H1 (cell line): Measurements from ENCODE around the gene SQOR. TPM values are rescaled to one million over a fixed set of nuclear protein-coding genes. Genes with fewer than 3 reads are reported as not detected.

Source experiments
- CTCF ChIA-PET: fragments of 300-600 bp; sonication (Branson Sonifier 250); formaldehyde crosslinking; loops from one replicate; lab custom pipeline; 2021; ENCODE audit not compliant: partially characterized antibody; lab: Charles Lee
- POLR2A ChIA-PET: fragments of 300-600 bp; sonication (Branson Sonifier 250); formaldehyde crosslinking; loops from one replicate; lab custom pipeline; 2021; ENCODE audit warnings: inconsistent platforms; ENCODE audit not compliant: partially characterized antibody; lab: Charles Lee
- DNase-seq, 2 experiments: peaks; one replicate each; pipeline versions ENCODE4 v3.0.0 to v3.0.0-alpha.2; 2010 to 2022; ENCODE audit warnings: low spot score in 2 of 2, low read depth in 1 of 2, mixed read lengths in 1 of 2
- FAIRE-seq: peaks from 2 replicates; lab custom pipeline; 2011; peaks lifted over from hg19 to GRCh38; lab: Jason Lieb, UNC
- H2AFZ ChIP-seq: 2 replicates; pipeline ENCODE4 v1.8.1; 2012; ENCODE audit warnings: low read length, inconsistent platforms
- H2AK5ac ChIP-seq: 2 replicates; pipeline ENCODE4 v1.6.1; 2013; ENCODE audit warnings: low read depth, low read length
- H2BK120ac ChIP-seq: replicated peaks from 2 replicates; pipeline ENCODE3; 2013; ENCODE audit warnings: low read depth, low read length, inconsistent platforms
- H2BK12ac ChIP-seq: 2 replicates; pipeline ENCODE4 v1.6.1; 2013; ENCODE audit warnings: low read depth, low read length
- H2BK15ac ChIP-seq: 2 replicates; pipeline ENCODE4 v1.6.1; 2013; ENCODE audit warnings: low read length
- H2BK20ac ChIP-seq: 2 replicates; pipeline ENCODE4 v1.6.1; 2013; ENCODE audit warnings: low read length
- H2BK5ac ChIP-seq: 2 replicates; pipeline ENCODE4 v1.6.1; 2013; ENCODE audit warnings: low read depth, low read length
- H3K14ac ChIP-seq: 2 replicates; pipeline ENCODE4 v1.6.1; 2013; ENCODE audit warnings: inconsistent platforms; ENCODE audit not compliant: insufficient read length
- H3K18ac ChIP-seq: 2 replicates; pipeline ENCODE4 v1.6.1; 2013; ENCODE audit warnings: low read length; ENCODE audit errors: extremely low read depth
- H3K23ac ChIP-seq: 2 replicates; pipeline ENCODE4 v1.6.1; 2013; ENCODE audit warnings: inconsistent platforms; ENCODE audit not compliant: insufficient read length
- H3K23me2 ChIP-seq: 2 replicates; pipeline ENCODE4 v1.6.1; 2013; ENCODE audit warnings: low read depth, low read length
- H3K27ac ChIP-seq: 2 replicates; pipeline ENCODE4 v1.6.1; 2011; ENCODE audit warnings: low read depth, low read length, inconsistent platforms
- H3K27me3 ChIP-seq, 4 experiments: replicated peaks in 1 of 4; 1 replicate in 1 of 4; 2 replicates in 3 of 4; pipeline versions ENCODE4 v1.6.1 to v1.8.1; 2011 to 2013; ENCODE audit warnings: low read length in 3 of 4, mild to moderate bottlenecking in 3 of 4, inconsistent platforms in 2 of 4, mixed read lengths in 2 of 4, moderate library complexity in 1 of 4; ENCODE audit not compliant: control insufficient read depth in 3 of 4, insufficient read depth in 3 of 4; ENCODE audit errors: extremely low read depth in 1 of 4
- H3K36me3 ChIP-seq, 4 experiments: 2 replicates each; pipeline versions ENCODE4 v1.6.1 to v1.8.1; 2011 to 2013; ENCODE audit warnings: mild to moderate bottlenecking in 4 of 4, low read length in 3 of 4, moderate library complexity in 2 of 4, control low read depth in 1 of 4, inconsistent platforms in 1 of 4; ENCODE audit not compliant: insufficient read depth in 4 of 4, control insufficient read depth in 2 of 4
- H3K4ac ChIP-seq: replicated peaks from 2 replicates; pipeline ENCODE3; 2013; ENCODE audit warnings: low read length, low read depth, mixed read lengths, inconsistent platforms; ENCODE audit not compliant: insufficient read length
- H3K4me1 ChIP-seq, 4 experiments: replicated peaks in 1 of 4; 1 replicate in 1 of 4; 2 replicates in 3 of 4; pipeline versions ENCODE4 v1.6.1 to v1.8.1; 2011 to 2013; ENCODE audit warnings: low read length in 3 of 4, inconsistent platforms in 2 of 4, mixed read lengths in 1 of 4; ENCODE audit not compliant: insufficient read depth in 4 of 4, control insufficient read depth in 3 of 4
- H3K4me2 ChIP-seq, 2 experiments: 2 replicates each; pipeline versions ENCODE4 v1.6.1 to v1.8.1; 2011 to 2013; ENCODE audit warnings: low read depth in 2 of 2, low read length in 2 of 2, control low read depth in 1 of 2, inconsistent platforms in 1 of 2, mild to moderate bottlenecking in 1 of 2; ENCODE audit not compliant: insufficient read depth in 1 of 2
- H3K4me3 ChIP-seq, 4 experiments: fragments of 200-600, 300-600 bp in 1 of 4; sonication (generic), shearing (Covaris generic), sonication (Bioruptor Twin) in 1 of 4; 2 replicates each; pipeline versions ENCODE4 v1.5.1 to v1.8.1; 2011 to 2016; ENCODE audit warnings: low read length in 4 of 4, low read depth in 3 of 4, control low read depth in 2 of 4, inconsistent platforms in 2 of 4, mild to moderate bottlenecking in 2 of 4, mixed read lengths in 1 of 4, moderate library complexity in 1 of 4; ENCODE audit not compliant: insufficient read depth in 2 of 4; ENCODE audit errors: extremely low read depth in 1 of 4
- H3K56ac ChIP-seq: replicated peaks from 2 replicates; pipeline ENCODE3; 2013; ENCODE audit warnings: low read depth, mild to moderate bottlenecking, mixed read lengths, low read length, inconsistent platforms; ENCODE audit not compliant: insufficient read length
- H3K79me1 ChIP-seq: 2 replicates; pipeline ENCODE4 v1.6.1; 2013; ENCODE audit warnings: low read depth, low read length, control low read depth
- H3K79me2 ChIP-seq, 2 experiments: 2 replicates each; pipeline versions ENCODE4 v1.6.1 to v1.8.1; 2012 to 2013; ENCODE audit warnings: low read length in 2 of 2, mild to moderate bottlenecking in 2 of 2, inconsistent platforms in 1 of 2; ENCODE audit not compliant: insufficient read depth in 2 of 2, control insufficient read depth in 1 of 2
- H3K9ac ChIP-seq, 4 experiments: replicated peaks in 1 of 4; 1 replicate in 1 of 4; 2 replicates in 3 of 4; pipeline versions ENCODE4 v1.6.1 to v1.8.1; 2011 to 2013; ENCODE audit warnings: low read depth in 3 of 4, low read length in 3 of 4, control low read depth in 2 of 4, mild to moderate bottlenecking in 2 of 4, moderate library complexity in 2 of 4, inconsistent platforms in 1 of 4; ENCODE audit errors: extremely low read depth in 1 of 4
- H3K9me3 ChIP-seq, 2 experiments: 2 replicates each; pipeline versions ENCODE4 v1.6.1 to v1.8.1; 2012 to 2013; ENCODE audit warnings: mild to moderate bottlenecking in 2 of 2, moderate library complexity in 2 of 2, control low read depth in 1 of 2, inconsistent platforms in 1 of 2, low read depth in 1 of 2, low read length in 1 of 2, mixed read lengths in 1 of 2; ENCODE audit not compliant: insufficient read depth in 2 of 2
- H4K20me1 ChIP-seq, 2 experiments: replicated peaks in 1 of 2; 2 replicates each; pipeline versions ENCODE3 to v1.8.1; 2011 to 2013; ENCODE audit warnings: inconsistent platforms in 2 of 2, low read length in 2 of 2, mild to moderate bottlenecking in 1 of 2; ENCODE audit not compliant: insufficient read depth in 2 of 2, control insufficient read depth in 1 of 2
- H4K5ac ChIP-seq: 2 replicates; pipeline ENCODE4 v1.6.1; 2013; ENCODE audit warnings: low read length, low read depth, mixed read lengths, inconsistent platforms; ENCODE audit not compliant: insufficient read length
- H4K8ac ChIP-seq: 2 replicates; pipeline ENCODE4 v1.8.0; 2013; ENCODE audit warnings: mild to moderate bottlenecking, moderate library complexity, low read length, inconsistent platforms; ENCODE audit not compliant: insufficient read depth; ENCODE audit errors: extremely low read depth
- H4K91ac ChIP-seq: replicated peaks from 2 replicates; pipeline ENCODE3; 2013; ENCODE audit warnings: low read length, mixed read lengths, inconsistent platforms; ENCODE audit not compliant: insufficient read length
- ASH2L ChIP-seq: fragments of 200-600, 300-600 bp; sonication (generic); IDR thresholded peaks from one replicate; pipeline ENCODE4 v1.7.1; 2017; ENCODE audit warnings: low read length
- CBX8 ChIP-seq: fragments of 300-800, 300-1000 bp; sonication (generic); IDR thresholded peaks from 2 replicates; pipeline ENCODE4 v1.7.1; 2016; ENCODE audit warnings: low read depth, low read length, borderline replicate concordance
- CEBPB ChIP-seq: IDR thresholded peaks from 2 replicates; pipeline ENCODE4 v1.6.1; 2012; ENCODE audit warnings: low read depth, low read length
- CHD1 ChIP-seq: IDR thresholded peaks from 2 replicates; pipeline ENCODE4 v1.6.1; 2012; ENCODE audit warnings: low read depth, low read length, improper control_type of control experiment
- CREB1 ChIP-seq: IDR thresholded peaks from 2 replicates; pipeline ENCODE4 v1.6.1; 2012; ENCODE audit warnings: inconsistent platforms
- CTBP2 ChIP-seq: IDR thresholded peaks from 2 replicates; pipeline ENCODE4 v1.7.0; 2011; ENCODE audit warnings: borderline replicate concordance, mild to moderate bottlenecking, moderate library complexity, mixed read lengths, low read length; ENCODE audit not compliant: insufficient read depth, insufficient read length
- EP300 ChIP-seq, 2 experiments: IDR thresholded peaks; 1 replicate in 1 of 2; 2 replicates in 1 of 2; pipeline ENCODE4 v1.6.1; 2011 to 2012; ENCODE audit warnings: low read depth in 2 of 2, low read length in 2 of 2, mild to moderate bottlenecking in 2 of 2, borderline replicate concordance in 1 of 2, inconsistent platforms in 1 of 2, moderate library complexity in 1 of 2
- JUN ChIP-seq: IDR thresholded peaks from 2 replicates; pipeline ENCODE4 v1.6.1; 2011; ENCODE audit warnings: low read depth, mild to moderate bottlenecking, improper control_type of control experiment, low read length
- KDM4A ChIP-seq: IDR thresholded peaks from one replicate; pipeline ENCODE4 v1.7.1; 2012; ENCODE audit warnings: low read depth, mild to moderate bottlenecking, moderate library complexity, low read length, inconsistent platforms; ENCODE audit not compliant: severe bottlenecking
- KDM5A ChIP-seq: fragments of 200-600 bp; IDR thresholded peaks from 2 replicates; pipeline ENCODE4 v1.7.1; 2012; ENCODE audit warnings: mild to moderate bottlenecking, low read length, inconsistent platforms, mixed read lengths
- NANOG ChIP-seq: IDR thresholded peaks from 2 replicates; pipeline ENCODE4 v1.6.1; 2011; ENCODE audit warnings: low read length, low read depth, mild to moderate bottlenecking, inconsistent platforms; ENCODE audit not compliant: insufficient read depth, poor library complexity, severe bottlenecking
- SIX5 ChIP-seq: IDR thresholded peaks from 2 replicates; pipeline ENCODE4 v1.6.1; 2011; ENCODE audit warnings: mild to moderate bottlenecking, low read depth, low read length
- SUZ12 ChIP-seq: fragments of 200-600 bp; sonication (generic); IDR thresholded peaks from 2 replicates; pipeline ENCODE4 v1.6.1; 2012; ENCODE audit warnings: mild to moderate bottlenecking, inconsistent platforms, low read length, moderate library complexity, mixed read lengths
- TAF7 ChIP-seq: optimal IDR thresholded peaks from 2 replicates; pipeline ENCODE3; 2011; ENCODE audit warnings: low read depth, mild to moderate bottlenecking, inconsistent platforms, low read length, moderate library complexity, borderline replicate concordance
- ZNF274 ChIP-seq: IDR thresholded peaks from 2 replicates; pipeline ENCODE4 v1.7.0; 2012; ENCODE audit warnings: low read length, borderline replicate concordance; ENCODE audit errors: extremely low read depth
- WGBS, 2 experiments: shearing (Covaris generic) in 1 of 2; methylation state at CpG; one replicate each; pipeline versions ENCODE4 v1.1.6 to v1.1.7; 2013 to 2015; ENCODE audit warnings: low lambda C conversion rate in 2 of 2, mixed read lengths in 2 of 2, inconsistent platforms in 1 of 2, low coverage in 1 of 2, missing lambda C conversion rate in 1 of 2; ENCODE audit not compliant: insufficient replicate concordance in 2 of 2, insufficient coverage in 1 of 2, insufficient read length in 1 of 2; ENCODE audit errors: extremely low coverage in 1 of 2, missing lambda C conversion rate in 1 of 2; 5-methylcytosine and 5-hydroxymethylcytosine counted together
- polyA plus RNA-seq, 7 experiments: library from polyadenylated mRNA; depleted of rRNA in 3 of 7; stranded (reverse) in 5 of 7; unstranded in 2 of 7; fragments of >200 nt in 5 of 7; fragments of 200-250 nt in 2 of 7; gene quantifications; 1 replicate in 5 of 7; 2 replicates in 1 of 7; 4 replicates in 1 of 7; pipeline versions ENCODE4 v1.2.1 to v1.2.3, GENCODE V29; 2011 to 2013; ENCODE audit warnings: missing spikeins in 2 of 7, mixed read lengths in 2 of 7
- total RNA-seq: library from RNA; stranded (reverse); fragmentation: NEBNext Ultra II Directional; extraction: Animal tissue kit (Norgen Biotek cat#: 25700); gene quantifications from 2 replicates; pipeline ENCODE4 v1.2.1, GENCODE V29; 2021

Gene SQOR
- total and polyA plus RNA-seq, 2 of the 8 experiments (the other 6 are each of a cell fraction or from before 2014, with no cell fraction given), result 0.20 to 0.22 TPM

DNA sequence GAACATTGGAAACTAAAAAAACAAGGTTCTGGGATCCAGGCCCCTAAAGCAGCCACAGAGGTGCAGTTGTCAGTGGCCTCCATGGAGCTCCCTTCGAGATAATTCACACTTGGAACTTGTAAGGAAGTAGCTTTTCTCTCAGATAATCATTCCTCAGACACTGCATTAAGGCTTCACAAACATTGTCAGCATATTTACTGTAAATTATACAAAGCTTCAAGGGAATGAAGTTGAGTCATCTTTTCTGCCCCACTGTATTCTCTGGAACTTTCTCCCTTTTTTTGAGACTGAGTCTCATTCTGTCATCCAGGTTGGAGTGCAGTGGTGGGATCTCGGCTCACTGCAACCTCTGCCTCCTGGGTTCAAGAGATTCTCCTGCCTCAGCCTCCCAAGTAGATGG is 40.5 kb upstream of the SQOR start:
- Histone ChIP-seq H4K8ac (no peak overlapping the region), H2BK120ac (no peak overlapping the region), H3K23me2 (no peaks in the 10 kb centered on the region), H2BK12ac (no peak overlapping the region), H3K4me1 (no peaks in the 10 kb centered on the region), H4K91ac (no peak overlapping the region), H4K20me1 (no peaks in the 10 kb centered on the region), H3K9ac (no peak overlapping the region), H3K36me3 (no peaks in the 10 kb centered on the region; a peak in 3 of 8 replicates), H3K79me1 (no peaks in the 10 kb centered on the region), H3K9me3 (no peaks in the 10 kb centered on the region), H4K5ac (no peak overlapping the region), H3K23ac (no peak overlapping the region), H3K27me3 (no peaks in the 10 kb centered on the region), H2AK5ac (no peak overlapping the region), H3K79me2 (peaks cover 1 to 29% of the 10 kb centered on the region in 2 experiments; a peak in 2 of 4 replicates), H2AFZ (no peak overlapping the region), H2BK5ac (no peak overlapping the region), H3K4me3 (no peak overlapping the region), H3K18ac (no peak overlapping the region), H2BK20ac (no peak overlapping the region), H3K4me2 (no peak overlapping the region), H3K27ac (no peak overlapping the region), H3K56ac (no peak overlapping the region), H3K14ac (no peak overlapping the region), H3K4ac (no peak overlapping the region), H2BK15ac (no peak overlapping the region)
- no peak for DNase-seq
- FAIRE-seq, result no peak
- CTCF ChIA-PET, result interaction anchor here (1.2 to 2.2 kb wide), 3 partner anchors 17 to 20 kb away, joined by 3 to 10 read pairs (median 3); no protein-coding TSS in a partner anchor
- WGBS, 2 experiments, result 94% methylated on average over 1 of the region's 2 CpGs; no CpG with 5 or more reads in 1 of the 2 experiments
- POLR2A ChIA-PET, result interaction anchor here (1.2 kb wide), 1 partner anchor 8 kb away, joined by 4 read pairs; no protein-coding TSS in a partner anchor
- TF ChIP-seq CBX8, result no peak
- TF ChIP-seq CTBP2, result no peak
- no peak for TF ChIP-seq JUN
- TF ChIP-seq TAF7, result no peak
- no peak for TF ChIP-seq EP300 (IDR thresholded peaks at IDR 0.05; ENCODE audit: borderline replicate concordance in 1 of 2, low read depth in 2 of 2, low read length in 2 of 2)
- no peak for TF ChIP-seq SIX5
- TF ChIP-seq CEBPB, result no peak
- no peak for TF ChIP-seq KDM4A
- no peak for TF ChIP-seq ZNF274
- no peak for TF ChIP-seq NANOG
- TF ChIP-seq KDM5A, result no peak
- no peak for TF ChIP-seq SUZ12
- TF ChIP-seq ASH2L, result no peak
- TF ChIP-seq CREB1, result no peak
- no peak for TF ChIP-seq CHD1
